HG03025 (cell line): ENCODE results near the gene RNF20.
"Not testable (repeated sequence)": the region's sequence is repeated elsewhere in the genome, so short reads cannot be mapped to it uniquely, and the experiment has no call there.

Source experiments
- ATAC-seq: cut with Tn5 transposase; IDR thresholded peaks from one replicate; pipeline ENCODE4 v1.9.1; 2021; ENCODE audit warnings: mild to moderate bottlenecking, moderate library complexity; ENCODE audit not compliant: unreplicated experiment, low FRiP score

The RNF20 gene

GRCh38 chr9:101586651-101587050 is 53.0 kb downstream of the RNF20 start:
- ATAC-seq = no peak

- ATAC-seq = no peak
Observed at GRCh38 chr9:101587332-101588043, 53.8 kb downstream of the RNF20 start.

GRCh38 chr9:101590074-101590473 is 56.4 kb downstream of the RNF20 start:
- ATAC-seq = not testable (repeated sequence)

GRCh38 chr9:101590901-101591300 is 57.2 kb downstream of the RNF20 start:
- no peak for ATAC-seq

- ATAC-seq = no peak
Observed at GRCh38 chr9:101591787-101592446, 58.3 kb downstream of the RNF20 start.

- no peak for ATAC-seq
Observed at GRCh38 chr9:101592788-101593187, 59.1 kb downstream of the RNF20 start.

- ATAC-seq = no peak
Observed at GRCh38 chr9:101593345-101593744, 59.7 kb downstream of the RNF20 start.

- no peak for ATAC-seq
Observed at GRCh38 chr9:101594796-101595195, 61.1 kb downstream of the RNF20 start, which contains the start of gene PPP3R2. TSS of gene PPP3R2 (minus strand) at chr9:101594969. CDS start at chr9:101594921, 48 bp downstream.

- peak; percentile 81 for ATAC-seq
Observed at GRCh38 chr9:101601904-101602765, 68.5 kb downstream of the RNF20 start.

GRCh38 chr9:101604296-101604695 is 70.6 kb downstream of the RNF20 start:
- ATAC-seq = no peak

- ATAC-seq = no peak
Observed at GRCh38 chr9:101605547-101605946, 71.9 kb downstream of the RNF20 start.
